SK-N-SH (cell line): ENCODE measurements around the gene SOS2. TPM values are rescaled to one million over a fixed set of nuclear protein-coding genes. Genes with fewer than 3 reads are reported as not detected.

Experiments used
- CTCF ChIA-PET: fragments of 300-600, 350-600 bp; formaldehyde crosslinking; extraction: SDS; loops from one replicate; lab custom pipeline; 2021; lab: Yijun Ruan, JAX
- POLR2A ChIA-PET: fragments of 350-600 bp; sonication (Branson Sonifier 250); formaldehyde crosslinking; extraction: SDS; loops from one replicate; lab custom pipeline; 2020; ENCODE audit warnings: antibody characterized with exemption, inconsistent platforms; lab: Yijun Ruan, JAX
- DNase-seq: peaks from one replicate; pipeline ENCODE4 v3.0.0; 2012
- H2AFZ ChIP-seq: fragments of 200-600 bp; sonication (generic); 2 replicates; pipeline ENCODE4 v1.8.1; 2016; ENCODE audit warnings: antibody characterized with exemption, mild to moderate bottlenecking, low read depth
- H3F3A ChIP-seq: fragments of 200-600 bp; sonication (generic); replicated peaks from 2 replicates; pipeline ENCODE3; 2016; ENCODE audit warnings: antibody characterized with exemption, mild to moderate bottlenecking; ENCODE audit not compliant: insufficient read depth
- H3K27ac ChIP-seq, 2 experiments: fragments of 200-500 bp in 1 of 2; fragments of 200-600 bp in 1 of 2; sonication (Bioruptor generic) in 1 of 2; sonication (generic), shearing (Covaris generic) in 1 of 2; 2 replicates each; pipeline versions ENCODE4 v1.5.1 to v1.6.1; 2014 to 2016; ENCODE audit warnings: low read depth in 2 of 2, inconsistent platforms in 1 of 2, low read length in 1 of 2, mild to moderate bottlenecking in 1 of 2, mixed read lengths in 1 of 2
- H3K27me3 ChIP-seq: fragments of 200-600 bp; sonication (generic), shearing (Covaris generic); 2 replicates; pipeline ENCODE4 v1.6.1; 2016; ENCODE audit warnings: mixed run types; ENCODE audit not compliant: insufficient read depth
- H3K36me3 ChIP-seq, 2 experiments: fragments of 200-500 bp in 1 of 2; fragments of 200-600 bp in 1 of 2; sonication (Bioruptor generic) in 1 of 2; sonication (generic) in 1 of 2; replicated peaks in 1 of 2; 2 replicates each; pipeline versions ENCODE3 to v1.5.1; 2014 to 2016; ENCODE audit warnings: low read length in 1 of 2, mild to moderate bottlenecking in 1 of 2; ENCODE audit not compliant: insufficient read depth in 2 of 2, control insufficient read depth in 1 of 2
- H3K4me1 ChIP-seq, 2 experiments: fragments of 200-500 bp in 1 of 2; fragments of 200-600 bp in 1 of 2; sonication (Bioruptor generic) in 1 of 2; sonication (generic), shearing (Covaris generic) in 1 of 2; 2 replicates each; pipeline versions ENCODE4 v1.5.1 to v1.6.1; 2014 to 2016; ENCODE audit warnings: low read depth in 1 of 2, low read length in 1 of 2, mixed run types in 1 of 2; ENCODE audit not compliant: insufficient read depth in 2 of 2, control insufficient read depth in 1 of 2
- H3K4me2 ChIP-seq: fragments of 200-600 bp; sonication (generic), shearing (Covaris generic); 2 replicates; pipeline ENCODE4 v1.6.1; 2017; ENCODE audit warnings: mixed run types
- H3K4me3 ChIP-seq, 2 experiments: fragments of 200-500 bp in 1 of 2; fragments of 200-600 bp in 1 of 2; sonication (Bioruptor generic) in 1 of 2; sonication (generic), shearing (Covaris generic) in 1 of 2; 2 replicates each; pipeline versions ENCODE4 v1.5.1 to v1.8.1; 2014 to 2016; ENCODE audit warnings: low read depth in 2 of 2, inconsistent platforms in 1 of 2, low read length in 1 of 2, mild to moderate bottlenecking in 1 of 2, mixed read lengths in 1 of 2, moderate library complexity in 1 of 2
- H3K79me2 ChIP-seq: fragments of 200-600 bp; sonication (generic); 2 replicates; pipeline ENCODE4 v1.8.1; 2017; ENCODE audit warnings: mild to moderate bottlenecking; ENCODE audit not compliant: insufficient read depth
- H3K9ac ChIP-seq: fragments of 200-600 bp; sonication (generic); 2 replicates; pipeline ENCODE4 v1.6.1; 2017; ENCODE audit warnings: mixed run types
- H3K9me2 ChIP-seq: fragments of 200-600 bp; sonication (generic); 2 replicates; pipeline ENCODE4 v1.6.1; 2017; ENCODE audit warnings: mixed run types
- H3K9me3 ChIP-seq: fragments of 200-600 bp; sonication (generic); 2 replicates; pipeline ENCODE4 v1.6.1; 2017; ENCODE audit warnings: mixed run types, mild to moderate bottlenecking, moderate library complexity
- H4K20me1 ChIP-seq: fragments of 200-600 bp; sonication (generic); 2 replicates; pipeline ENCODE4 v1.6.1; 2017; ENCODE audit warnings: mild to moderate bottlenecking, mixed run types; ENCODE audit not compliant: insufficient read depth
- CHD2 ChIP-seq: fragments of 150-350 bp; IDR thresholded peaks from 2 replicates; pipeline ENCODE4 v1.6.1; 2018; ENCODE audit warnings: low read length; ENCODE audit not compliant: partially characterized antibody
- CTCF ChIP-seq: fragments of 200-600 bp; sonication (generic); IDR thresholded peaks from 2 replicates; pipeline ENCODE4 v1.6.1; 2017; ENCODE audit warnings: antibody characterized with exemption, mild to moderate bottlenecking, moderate library complexity
- ELF1 ChIP-seq: IDR thresholded peaks from 2 replicates; pipeline ENCODE4 v1.4.0; 2012
- EP300 ChIP-seq, 2 experiments: IDR thresholded peaks; 2 replicates each; pipeline versions ENCODE4 v1.4.0 to v1.6.1; 2012; ENCODE audit warnings: borderline replicate concordance in 1 of 2, low read depth in 1 of 2, low read length in 1 of 2
- GABPA ChIP-seq: IDR thresholded peaks from 2 replicates; pipeline ENCODE4 v1.4.0; 2012; ENCODE audit warnings: low read depth, mild to moderate bottlenecking
- IRF3 ChIP-seq: fragments of 150-350 bp; IDR thresholded peaks from 2 replicates; pipeline ENCODE4 v1.6.1; 2016; ENCODE audit warnings: mild to moderate bottlenecking, low read depth, low read length
- JUND ChIP-seq: IDR thresholded peaks from 2 replicates; pipeline ENCODE4 v1.4.0; 2012
- PBX3 ChIP-seq: IDR thresholded peaks from 2 replicates; pipeline ENCODE4; 2012
- REST ChIP-seq: IDR thresholded peaks from 2 replicates; pipeline ENCODE4 v1.6.1; 2012; ENCODE audit warnings: mild to moderate bottlenecking, low read depth, low read length, moderate library complexity
- RXRA ChIP-seq: IDR thresholded peaks from 2 replicates; pipeline ENCODE4 v1.4.0; 2012; ENCODE audit warnings: low read depth, mild to moderate bottlenecking, borderline replicate concordance
- USF2 ChIP-seq: fragments of 150-350 bp; IDR thresholded peaks from 2 replicates; pipeline ENCODE4 v1.6.1; 2017; ENCODE audit warnings: antibody characterized with exemption, low read length, low read depth, borderline replicate concordance
- WGBS: methylation state at CpG from one replicate; pipeline ENCODE4 v1.1.6; 2017; ENCODE audit warnings: low lambda C conversion rate; 5-methylcytosine and 5-hydroxymethylcytosine counted together
- polyA plus RNA-seq, 3 experiments: library from polyadenylated mRNA; depleted of rRNA; stranded (reverse); fragments of >200 nt; gene quantifications; 2 replicates each; pipeline ENCODE4 v1.2.3, GENCODE V29; 2012

SOS2 gene
- polyA plus RNA-seq, 1 of the 3 experiments (the other 2 are of a cell fraction): 6.2 TPM

- CTCF ChIA-PET: interaction anchor here (0.9 to 4.6 kb wide), 2 partner anchors 9 to 208 kb away, joined by 4 to 17 read pairs; no protein-coding TSS in a partner anchor
- Histone ChIP-seq H3F3A (no peaks in the 10 kb centered on the region), H3K9me2 (no peaks in the 10 kb centered on the region), H2AFZ (no peak overlapping the region), H3K9me3 (no peaks in the 10 kb centered on the region), H4K20me1 (no peaks in the 10 kb centered on the region), H3K36me3 (no peaks in the 10 kb centered on the region), H3K9ac (no peak overlapping the region), H3K4me3 (no peak overlapping the region), H3K27me3 (no peaks in the 10 kb centered on the region), H3K4me1 (no peaks in the 10 kb centered on the region; a peak in 1 of 4 replicates), H3K27ac (no peak overlapping the region), H3K4me2 (no peak overlapping the region), H3K79me2 (no peaks in the 10 kb centered on the region)
- WGBS: 94% methylated on average over 3 of the region's 3 CpGs
- no peak for DNase-seq
- POLR2A ChIA-PET: no interaction called here
- TF ChIP-seq JUND (no peak), GABPA (no peak), PBX3 (no peak), CTCF (no peak), ELF1 (no peak), RXRA (no peak), CHD2 (no peak), IRF3 (no peak), EP300 (IDR thresholded peaks at IDR 0.05; ENCODE audit: borderline replicate concordance in 1 of 2, low read depth in 1 of 2, low read length in 1 of 2) (no peak), USF2 (no peak), REST (no peak)
These were observed 161.1 kb downstream of the SOS2 start for GRCh38 chr14:50070230-50070629.
